Bladder microvascular endothelial cell (primary cell): ENCODE data around the gene TMEM229A. TPM values are rescaled to one million over a fixed set of nuclear protein-coding genes. Genes with fewer than 3 reads are reported as not detected.

Experiments
- total RNA-seq: library from RNA; depleted of rRNA; stranded (reverse); fragments of >200 nt; gene quantifications from 2 replicates; pipeline ENCODE4 v1.2.3, GENCODE V29; 2014

The TMEM229A gene
- not detected in 2 replicates for total RNA-seq

DNA sequence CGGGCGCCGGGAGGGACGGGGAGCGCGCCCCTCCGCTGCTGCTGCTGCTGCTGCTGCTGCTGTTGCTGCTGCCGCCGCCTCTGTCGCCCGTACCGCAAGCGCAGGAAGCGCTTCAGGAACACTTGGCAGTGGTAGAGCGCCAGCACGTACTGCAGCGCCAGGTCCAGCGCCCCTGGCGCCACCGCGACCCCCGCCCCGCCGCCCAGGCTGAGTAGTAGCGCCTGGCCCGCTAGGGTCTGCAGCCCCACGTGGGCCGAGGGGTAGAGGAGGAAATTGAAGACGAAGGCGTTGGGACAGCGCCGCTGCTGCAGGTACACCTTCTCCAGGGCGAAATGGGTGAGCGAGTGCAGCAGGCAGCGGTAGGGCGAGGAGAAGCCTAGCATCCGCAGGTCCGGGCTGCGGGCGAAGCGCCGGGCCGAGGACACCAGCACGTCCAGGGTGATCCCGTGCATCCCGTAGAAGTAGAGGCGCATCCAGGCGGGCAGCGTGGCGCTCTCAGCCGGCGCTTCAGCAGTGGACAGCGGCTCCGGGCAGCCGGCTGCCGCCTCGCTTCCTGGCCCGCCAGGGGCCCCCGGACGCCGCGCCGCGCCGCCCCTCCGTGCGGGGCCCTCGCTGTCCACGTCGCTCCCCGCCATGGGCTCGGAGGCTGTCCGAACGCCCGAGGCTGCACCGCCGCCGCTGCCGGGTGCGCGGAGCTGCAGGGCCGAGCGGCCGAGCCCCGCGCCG is at the start of gene TMEM229A:
TMEM229A (minus strand) TSS at position 699 of the 726 bp plus-strand sequence; CDS start at position 635, 64 bp downstream.

Other genes with a start within 250 kb of the TMEM229A start
- 1.2 TPM in 1 of 2 replicates, not detected in the other for gene HYAL4, start 187.9 kb downstream of the TMEM229A start, total RNA-seq
- not detected in 2 replicates for gene SPAM1, start 107.8 kb downstream of the TMEM229A start, total RNA-seq